Glutamatergic neuron (in vitro differentiated cells): Measurements from ENCODE around the gene L2HGDH. TPM values are rescaled to one million over a fixed set of nuclear protein-coding genes. Genes with fewer than 3 reads are reported as not detected.
"Not testable (repeated sequence)": the region's sequence is repeated elsewhere in the genome, so short reads cannot be mapped to it uniquely, and the experiment has no call there.

Experiments used
- DNase-seq: peaks from one replicate; pipeline ENCODE4 v3.0.0; 2022
- H3K27ac Mint-ChIP-seq: one replicate; pipeline ENCODE4 v1.8.0; 2020; ENCODE audit warnings: mild to moderate bottlenecking, mixed read lengths, inconsistent platforms; ENCODE audit not compliant: unreplicated experiment
- H3K27me3 Mint-ChIP-seq: one replicate; pipeline ENCODE4 v1.8.0; 2020; ENCODE audit warnings: mild to moderate bottlenecking, moderate library complexity, mixed read lengths, inconsistent platforms; ENCODE audit not compliant: unreplicated experiment
- H3K36me3 Mint-ChIP-seq: one replicate; pipeline ENCODE4 v1.8.0; 2020; ENCODE audit warnings: mild to moderate bottlenecking, mixed read lengths, inconsistent platforms; ENCODE audit not compliant: unreplicated experiment
- H3K4me1 Mint-ChIP-seq: one replicate; pipeline ENCODE4 v1.8.0; 2020; ENCODE audit warnings: mild to moderate bottlenecking, low read depth, mixed read lengths, inconsistent platforms; ENCODE audit not compliant: unreplicated experiment
- H3K4me3 Mint-ChIP-seq: one replicate; pipeline ENCODE4 v1.8.0; 2020; ENCODE audit warnings: mild to moderate bottlenecking, mixed read lengths, inconsistent platforms; ENCODE audit not compliant: unreplicated experiment
- H3K9me3 Mint-ChIP-seq: one replicate; pipeline ENCODE4 v1.8.0; 2020; ENCODE audit warnings: mild to moderate bottlenecking, moderate library complexity, mixed read lengths, inconsistent platforms; ENCODE audit not compliant: unreplicated experiment
- total RNA-seq: library from RNA; stranded (reverse); fragmentation: NEBNext Ultra II Directional; extraction: Animal tissue kit (Norgen Biotek cat#: 25700); gene quantifications from one replicate; pipeline ENCODE4 v1.2.1, GENCODE V29; 2021; ENCODE audit not compliant: unreplicated experiment
- TF ChIP-seq, protein P1 (sequence below): fragments of 200-600 bp; sonication (generic); IDR thresholded peaks from one replicate; pipeline ENCODE4 v1.5.0; 2021; ENCODE audit not compliant: partially characterized antibody, unreplicated experiment

L2HGDH gene
- total RNA-seq, 1 donor from 2014 or later, result 6.7 TPM

DNA sequence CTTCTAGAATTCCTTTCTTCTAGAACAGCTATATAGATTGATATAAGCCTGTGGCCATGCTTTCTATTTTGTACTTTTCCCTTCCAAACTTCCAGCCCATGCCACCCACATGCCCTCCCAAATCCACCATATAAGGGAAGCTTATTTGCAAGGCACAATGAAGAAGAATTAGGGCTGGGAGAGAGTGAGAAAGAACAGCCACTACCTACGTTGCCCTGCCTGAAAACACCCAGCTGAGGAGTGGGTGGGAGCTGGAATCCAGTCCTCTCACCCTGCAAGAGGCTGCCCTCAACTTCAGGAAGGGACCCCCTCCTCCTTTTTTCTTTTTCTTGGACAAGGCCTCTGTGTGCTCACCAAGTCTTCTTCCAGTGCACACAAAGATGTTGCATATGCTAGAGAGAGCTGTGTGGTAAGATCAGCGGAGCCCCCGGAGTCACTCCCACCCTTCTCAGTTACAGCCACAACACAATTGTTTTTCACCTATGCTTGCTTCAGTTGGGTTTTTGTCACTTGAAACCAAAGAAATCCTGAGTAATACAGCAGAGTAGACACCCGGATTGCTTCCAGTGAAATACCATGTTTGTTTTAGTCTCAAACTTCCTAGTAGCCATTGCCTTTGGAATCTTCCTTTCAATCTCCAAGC lies 45.8 kb upstream of the L2HGDH start:
- Mint-ChIP-seq H3K27me3 (peaks cover 2% of the 10 kb centered on the region), H3K36me3 (peaks cover 5% of the 10 kb centered on the region), H3K27ac (no peak overlapping the region), H3K4me3 (no peak overlapping the region), H3K4me1 (no peaks in the 10 kb centered on the region), H3K9me3 (peaks cover 3% of the 10 kb centered on the region)
- no peak for DNase-seq
- TF ChIP-seq, protein P1, sequence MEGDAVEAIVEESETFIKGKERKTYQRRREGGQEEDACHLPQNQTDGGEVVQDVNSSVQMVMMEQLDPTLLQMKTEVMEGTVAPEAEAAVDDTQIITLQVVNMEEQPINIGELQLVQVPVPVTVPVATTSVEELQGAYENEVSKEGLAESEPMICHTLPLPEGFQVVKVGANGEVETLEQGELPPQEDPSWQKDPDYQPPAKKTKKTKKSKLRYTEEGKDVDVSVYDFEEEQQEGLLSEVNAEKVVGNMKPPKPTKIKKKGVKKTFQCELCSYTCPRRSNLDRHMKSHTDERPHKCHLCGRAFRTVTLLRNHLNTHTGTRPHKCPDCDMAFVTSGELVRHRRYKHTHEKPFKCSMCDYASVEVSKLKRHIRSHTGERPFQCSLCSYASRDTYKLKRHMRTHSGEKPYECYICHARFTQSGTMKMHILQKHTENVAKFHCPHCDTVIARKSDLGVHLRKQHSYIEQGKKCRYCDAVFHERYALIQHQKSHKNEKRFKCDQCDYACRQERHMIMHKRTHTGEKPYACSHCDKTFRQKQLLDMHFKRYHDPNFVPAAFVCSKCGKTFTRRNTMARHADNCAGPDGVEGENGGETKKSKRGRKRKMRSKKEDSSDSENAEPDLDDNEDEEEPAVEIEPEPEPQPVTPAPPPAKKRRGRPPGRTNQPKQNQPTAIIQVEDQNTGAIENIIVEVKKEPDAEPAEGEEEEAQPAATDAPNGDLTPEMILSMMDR, result no peak

DNA sequence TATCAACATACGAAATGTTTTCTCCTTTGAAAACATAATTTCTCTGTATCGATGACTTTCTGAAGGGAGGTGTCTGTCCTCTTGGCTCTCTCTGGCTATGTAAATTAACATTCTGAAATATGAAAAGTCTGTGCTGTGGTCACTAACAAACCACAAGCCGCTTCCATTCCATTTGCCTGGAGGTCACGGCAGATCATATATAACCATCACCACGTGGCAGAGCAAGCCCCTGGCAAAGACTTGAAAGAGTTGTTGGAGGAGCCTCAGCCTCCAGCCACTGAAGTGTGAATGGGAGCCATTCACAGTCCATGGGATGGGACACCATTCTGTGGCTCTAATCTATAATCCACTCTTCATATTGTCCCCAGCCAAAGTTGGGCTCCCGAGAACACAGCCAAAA lies 45.1 kb upstream of the L2HGDH start:
- Mint-ChIP-seq H3K4me3 (no peak overlapping the region), H3K4me1 (no peaks in the 10 kb centered on the region), H3K27me3 (peaks cover 2% of the 10 kb centered on the region), H3K27ac (no peak overlapping the region), H3K36me3 (no peaks in the 10 kb centered on the region), H3K9me3 (peaks cover 2% of the 10 kb centered on the region)
- DNase-seq, result no peak
- TF ChIP-seq, protein P1, result no peak

DNA sequence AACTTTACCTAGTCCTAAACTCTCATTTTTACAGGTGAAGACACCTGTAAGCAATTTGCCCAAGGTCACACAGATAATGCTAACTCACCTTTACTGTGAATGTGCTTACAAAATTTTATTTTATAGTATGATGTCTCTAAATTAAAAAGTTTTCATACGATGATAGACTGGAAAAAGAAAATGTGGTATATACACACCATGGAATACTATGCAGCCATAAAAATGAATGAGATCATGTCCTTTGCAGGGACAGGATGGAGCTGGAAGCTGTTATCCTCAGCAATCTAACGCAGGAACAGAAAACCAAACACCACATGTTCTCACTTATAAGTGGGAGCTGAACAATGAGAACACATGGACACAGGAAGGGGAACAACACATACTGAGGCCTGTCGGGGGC lies 44.3 kb upstream of the L2HGDH start:
- not testable (repeated sequence) for H3K27me3 Mint-ChIP-seq, H3K27ac Mint-ChIP-seq, H3K9me3 Mint-ChIP-seq, H3K4me3 Mint-ChIP-seq, H3K4me1 Mint-ChIP-seq, DNase-seq, H3K36me3 Mint-ChIP-seq

DNA sequence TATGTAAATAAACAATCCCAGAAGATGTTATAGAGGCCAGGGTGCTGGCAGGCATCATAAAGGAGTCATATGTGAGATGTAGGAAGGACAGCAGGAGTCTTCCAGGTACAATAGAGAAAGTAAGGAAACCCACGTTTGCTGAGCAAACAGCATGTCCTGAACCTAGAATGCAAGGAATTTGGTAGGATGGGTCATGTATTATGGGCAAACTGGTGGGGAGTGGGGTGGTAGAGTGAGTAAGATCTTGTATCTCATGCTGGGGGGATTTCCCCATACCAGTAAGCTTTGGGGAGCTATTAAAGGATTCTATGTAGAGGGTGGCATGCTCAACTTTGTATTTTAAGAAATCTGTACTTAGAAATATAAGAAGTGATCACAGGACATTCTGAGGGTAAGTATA lies 43.7 kb upstream of the L2HGDH start:
- no peak overlapping the region for H3K4me3 Mint-ChIP-seq
- H3K27me3 Mint-ChIP-seq, result peaks cover 2% of the 10 kb centered on the region
- no peaks in the 10 kb centered on the region for H3K4me1 Mint-ChIP-seq
- H3K27ac Mint-ChIP-seq, result no peak overlapping the region
- peaks cover 2% of the 10 kb centered on the region for H3K9me3 Mint-ChIP-seq
- DNase-seq, result no peak
- H3K36me3 Mint-ChIP-seq, result no peaks in the 10 kb centered on the region
- TF ChIP-seq, protein P1, result no peak

DNA sequence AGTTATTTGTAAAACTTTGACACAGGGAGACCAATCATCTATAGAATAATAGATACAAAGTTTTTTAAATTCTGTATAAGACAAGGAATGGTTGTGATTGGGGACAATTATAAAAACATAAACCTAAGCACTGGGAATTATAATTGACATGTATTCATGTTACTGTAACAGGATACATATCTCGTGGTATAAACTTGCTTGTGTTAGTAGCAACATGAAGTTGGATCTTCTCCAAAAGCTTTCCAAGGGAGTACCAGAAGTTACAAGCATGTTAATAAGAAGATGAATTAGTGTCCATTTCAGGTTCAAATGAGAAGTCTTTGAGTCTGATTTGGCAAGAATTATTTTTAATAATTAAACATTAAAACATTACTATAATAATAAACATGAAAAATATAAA lies 42.5 kb upstream of the L2HGDH start:
- H3K9me3 Mint-ChIP-seq, result no peaks in the 10 kb centered on the region
- H3K4me1 Mint-ChIP-seq, result no peaks in the 10 kb centered on the region
- no peak overlapping the region for H3K27ac Mint-ChIP-seq
- no peaks in the 10 kb centered on the region for H3K36me3 Mint-ChIP-seq
- no peak for DNase-seq
- H3K27me3 Mint-ChIP-seq, result peaks cover 2% of the 10 kb centered on the region
- TF ChIP-seq, protein P1, result no peak
- H3K4me3 Mint-ChIP-seq, result no peak overlapping the region
